BLaER1 treated with 17β-estradiol and CSF1 and Interleukin-3, amounts not matched to agents 10 nM and 100 nM (cell line): ENCODE data around the gene RNF212.

Source experiments
- H3K27ac ChIP-seq, 11 experiments: shearing (Covaris generic); formaldehyde crosslinking; 2 replicates each; pipeline ENCODE4 v1.8.1; 2022
- H3K27me3 ChIP-seq, 11 experiments: shearing (Covaris generic); formaldehyde crosslinking; 2 replicates each; pipeline ENCODE4 v1.8.1; 2022
- H3K36me3 ChIP-seq, 11 experiments: shearing (Covaris generic); formaldehyde crosslinking; 2 replicates each; pipeline ENCODE4 v1.8.1; 2022
- H3K4me1 ChIP-seq, 10 experiments: shearing (Covaris generic); formaldehyde crosslinking; 2 replicates each; pipeline ENCODE4 v1.8.1; 2022
- H3K4me2 ChIP-seq, 11 experiments: shearing (Covaris generic); formaldehyde crosslinking; 2 replicates each; pipeline ENCODE4 v1.8.1; 2022
- H3K4me3 ChIP-seq, 10 experiments: shearing (Covaris generic); formaldehyde crosslinking; 2 replicates each; pipeline ENCODE4 v1.8.1; 2022
- H3K9ac ChIP-seq, 11 experiments: shearing (Covaris generic); formaldehyde crosslinking; 2 replicates each; pipeline ENCODE4 v1.8.1; 2022
- H3K9me3 ChIP-seq, 11 experiments: shearing (Covaris generic); formaldehyde crosslinking; replicated peaks in 1 of 11; 2 replicates each; pipeline ENCODE4 v1.8.1; 2022
- H4K20me1 ChIP-seq, 11 experiments: shearing (Covaris generic); formaldehyde crosslinking; 2 replicates each; pipeline ENCODE4 v1.8.1; 2022
- Cebpa-rat ChIP-seq, 11 experiments: shearing (Covaris generic); IDR thresholded peaks; 2 replicates each; pipeline ENCODE4 v1.8.1; 2022

RNF212 gene

DNA sequence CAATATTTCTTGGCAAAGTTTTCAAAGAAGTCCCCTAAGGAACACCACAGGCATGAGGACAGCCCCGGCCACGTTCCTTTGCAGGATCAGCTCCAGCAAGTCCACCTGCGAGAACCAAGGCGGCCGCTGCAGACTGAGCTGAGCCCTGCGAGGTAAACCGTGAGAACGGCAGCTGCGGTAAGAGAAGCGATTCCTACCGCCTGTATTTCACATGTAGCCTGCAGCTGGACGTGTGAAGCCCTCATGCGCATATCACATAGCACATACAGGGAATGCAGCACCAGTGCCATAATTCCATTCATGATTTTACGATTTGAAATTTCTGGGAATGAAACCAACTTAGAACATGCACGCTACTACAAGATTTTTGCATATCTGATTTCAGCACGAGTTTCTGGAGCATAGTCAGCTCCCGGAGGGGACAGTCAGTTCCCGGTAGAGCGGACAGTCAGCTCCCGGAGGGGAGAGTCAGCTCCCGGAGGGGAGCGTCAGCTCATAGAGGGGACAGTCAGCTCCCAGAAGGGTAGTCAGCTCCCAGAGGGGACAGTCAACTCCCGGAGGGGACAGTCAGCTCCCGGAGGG, 60.2 kb downstream of the RNF212 start:
- H3K4me1 ChIP-seq: peaks cover 46 to 66% (median 54%) of the 10 kb centered on the region in 10 experiments
- H3K4me3 ChIP-seq: no peak overlapping the region; a peak in 1 of 20 replicates
- TF ChIP-seq Cebpa-rat (IDR thresholded peaks at IDR 0.05): no peak
- H3K9me3 ChIP-seq: peaks cover 9 to 28% (median 17%) of the 10 kb centered on the region in 11 experiments; a peak in 20 of 22 replicates
- H3K27ac ChIP-seq: no peak overlapping the region
- peaks cover 67 to 93% (median 81%) of the 10 kb centered on the region in 11 experiments for H3K27me3 ChIP-seq
- H3K36me3 ChIP-seq: no peaks in the 10 kb centered on the region; a peak in 1 of 22 replicates
- H3K9ac ChIP-seq: no peak overlapping the region
- H3K4me2 ChIP-seq: peak overlapping the region in 3 of 11 experiments; percentile 24 to 63 (median 49); a peak in 6 of 22 replicates
- H4K20me1 ChIP-seq: peaks cover 0 to 36% (median 24%) of the 10 kb centered on the region in 11 experiments; a peak in 17 of 22 replicates

- Histone ChIP-seq H3K4me2 (no peak overlapping the region; a peak in 1 of 22 replicates), H3K27me3 (peaks cover 63 to 93% (median 80%) of the 10 kb centered on the region in 11 experiments), H3K4me1 (peaks cover 54 to 75% (median 62%) of the 10 kb centered on the region in 10 experiments), H3K9ac (no peak overlapping the region), H4K20me1 (peaks cover 0 to 37% (median 21%) of the 10 kb centered on the region in 11 experiments; a peak in 15 of 22 replicates), H3K36me3 (no peaks in the 10 kb centered on the region; a peak in 1 of 22 replicates), H3K4me3 (peak overlapping the region in 2 of 10 experiments; percentile 4 to 11; a peak in 3 of 20 replicates), H3K9me3 (peaks cover 9 to 28% (median 17%) of the 10 kb centered on the region in 11 experiments; a peak in 20 of 22 replicates), H3K27ac (no peak overlapping the region)
- TF ChIP-seq Cebpa-rat (IDR thresholded peaks at IDR 0.05): no peak
Observed at GRCh38 chr4:1052231-1052671, 61.1 kb downstream of the RNF212 start.

GRCh38 chr4:1051472-1051871, 61.9 kb downstream of the RNF212 start:
- peaks cover 54 to 79% (median 65%) of the 10 kb centered on the region in 10 experiments for H3K4me1 ChIP-seq
- peak overlapping the region; percentile 78 to 92 (median 87); a peak in 20 of 22 replicates for H3K4me2 ChIP-seq
- TF ChIP-seq Cebpa-rat (IDR thresholded peaks at IDR 0.05): no peak
- H3K27me3 ChIP-seq: peaks cover 60 to 91% (median 79%) of the 10 kb centered on the region in 11 experiments
- H3K27ac ChIP-seq: no peak overlapping the region
- H3K9ac ChIP-seq: no peak overlapping the region
- peaks cover 9 to 28% (median 17%) of the 10 kb centered on the region in 11 experiments; a peak in 20 of 22 replicates for H3K9me3 ChIP-seq
- H3K36me3 ChIP-seq: no peaks in the 10 kb centered on the region; a peak in 1 of 22 replicates
- peaks cover 0 to 30% (median 16%) of the 10 kb centered on the region in 11 experiments; a peak in 14 of 22 replicates for H4K20me1 ChIP-seq
- peak overlapping the region in 1 of 10 experiments; percentile 11; a peak in 1 of 20 replicates for H3K4me3 ChIP-seq

GRCh38 chr4:1050486-1051213, 62.7 kb downstream of the RNF212 start:
- Histone ChIP-seq H3K4me3 (no peak overlapping the region), H3K4me2 (peak overlapping the region; percentile 78 to 92 (median 87)), H3K27me3 (peaks cover 54 to 86% (median 73%) of the 10 kb centered on the region in 11 experiments)

DNA sequence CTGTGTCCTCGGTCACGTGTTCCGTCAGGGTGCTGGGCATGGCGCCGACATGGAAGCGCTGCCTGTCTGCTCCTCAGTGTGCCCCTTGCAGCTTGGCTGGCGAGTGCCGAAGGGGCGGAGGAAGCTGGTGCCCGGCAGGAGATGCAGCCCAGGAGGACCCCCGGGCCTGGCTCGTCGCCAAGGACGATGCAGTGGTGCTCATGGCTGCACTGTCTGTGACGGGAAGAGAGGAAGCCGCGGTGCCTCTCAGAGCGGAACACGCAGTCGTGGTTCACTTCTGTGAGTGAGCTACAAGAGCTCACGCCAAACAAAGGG, 63.8 kb downstream of the RNF212 start:
- Histone ChIP-seq H3K27me3 (peaks cover 58 to 90% (median 76%) of the 10 kb centered on the region in 11 experiments), H3K27ac (peak overlapping the region in 3 of 11 experiments; percentile 9 to 22 (median 21); a peak in 1 of 22 replicates), H3K9me3 (peaks cover 9 to 28% (median 17%) of the 10 kb centered on the region in 11 experiments; a peak in 20 of 22 replicates), H4K20me1 (peaks cover 0 to 24% (median 9%) of the 10 kb centered on the region in 11 experiments; a peak in 11 of 22 replicates), H3K4me3 (peak overlapping the region in 4 of 10 experiments; percentile 13 to 42 (median 25); a peak in 5 of 20 replicates), H3K4me1 (peaks cover 41 to 74% (median 54%) of the 10 kb centered on the region in 10 experiments), H3K4me2 (peak overlapping the region; percentile 78 to 92 (median 87)), H3K9ac (no peak overlapping the region), H3K36me3 (no peaks in the 10 kb centered on the region; a peak in 1 of 22 replicates)
- no peak for TF ChIP-seq Cebpa-rat (IDR thresholded peaks at IDR 0.05)

More at GRCh38 chr4:1050486-1051213, 62.7 kb downstream of the RNF212 start:
- H4K20me1 ChIP-seq: peaks cover 0 to 29% (median 12%) of the 10 kb centered on the region in 11 experiments; a peak in 12 of 22 replicates
- peaks cover 46 to 72% (median 58%) of the 10 kb centered on the region in 10 experiments for H3K4me1 ChIP-seq
- TF ChIP-seq Cebpa-rat (IDR thresholded peaks at IDR 0.05): no peak
- no peaks in the 10 kb centered on the region; a peak in 1 of 22 replicates for H3K36me3 ChIP-seq
- H3K9me3 ChIP-seq: peaks cover 9 to 28% (median 17%) of the 10 kb centered on the region in 11 experiments; a peak in 20 of 22 replicates
- no peak overlapping the region for H3K27ac ChIP-seq
- H3K9ac ChIP-seq: no peak overlapping the region

DNA sequence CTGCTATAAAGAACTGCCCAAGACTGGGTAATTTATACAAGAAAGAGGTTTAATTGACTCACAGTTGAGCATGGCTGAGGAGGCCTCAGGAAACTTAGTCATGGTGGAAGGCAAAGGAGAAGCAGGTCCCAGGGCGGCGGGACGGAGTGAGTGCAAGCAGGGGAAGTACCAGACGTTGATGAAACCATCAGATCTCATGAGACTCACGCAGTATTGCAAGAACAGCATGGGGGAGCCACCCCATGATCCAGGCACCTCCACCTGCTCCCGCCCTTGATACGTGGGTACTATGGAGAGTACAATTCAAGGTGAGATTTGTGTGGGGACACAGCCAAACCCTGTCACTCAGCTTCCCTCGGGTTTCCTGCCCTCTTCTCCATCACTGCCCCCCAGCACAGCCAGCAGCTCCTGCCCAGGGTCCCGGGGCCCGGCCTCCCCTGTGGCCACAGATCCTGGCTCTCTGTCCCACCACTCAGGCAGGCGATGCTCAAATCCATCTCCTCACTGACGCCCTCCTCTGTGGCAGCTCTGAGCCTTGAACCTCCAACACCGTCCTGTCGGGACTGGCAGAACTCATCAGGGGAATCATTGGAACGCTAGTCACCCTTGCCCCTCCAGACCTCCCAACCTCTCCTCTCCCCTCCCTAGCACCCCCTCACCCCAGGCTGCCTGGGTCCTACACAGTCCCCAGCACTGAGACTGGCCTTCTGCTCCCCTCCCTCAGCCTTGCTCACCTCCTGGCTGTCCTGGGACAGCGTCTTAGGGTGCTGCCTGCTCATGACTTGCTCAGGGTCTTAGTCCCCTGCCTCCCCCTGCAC, 64.4 kb downstream of the RNF212 start:
- Histone ChIP-seq H3K9me3 (peaks cover 9 to 28% (median 17%) of the 10 kb centered on the region in 11 experiments; a peak in 20 of 22 replicates), H3K4me3 (peak overlapping the region in 4 of 10 experiments; percentile 13 to 42 (median 25); a peak in 6 of 20 replicates), H3K4me1 (peaks cover 41 to 80% (median 59%) of the 10 kb centered on the region in 10 experiments), H3K4me2 (peak overlapping the region; percentile 78 to 92 (median 87)), H3K27me3 (peaks cover 60 to 90% (median 76%) of the 10 kb centered on the region in 11 experiments), H3K9ac (no peak overlapping the region), H3K36me3 (no peaks in the 10 kb centered on the region; a peak in 1 of 22 replicates), H4K20me1 (peaks cover 0 to 24% (median 10%) of the 10 kb centered on the region in 11 experiments; a peak in 12 of 22 replicates), H3K27ac (peak overlapping the region in 6 of 11 experiments; percentile 22 to 50 (median 38); a peak in 8 of 22 replicates)
- TF ChIP-seq Cebpa-rat (IDR thresholded peaks at IDR 0.05): peak in 2 of 11 experiments; percentile 7 to 19; a peak in 2 of 22 replicates

GRCh38 chr4:1047976-1048772, 65.2 kb downstream of the RNF212 start:
- peaks cover 9 to 28% (median 17%) of the 10 kb centered on the region in 11 experiments; a peak in 20 of 22 replicates for H3K9me3 ChIP-seq
- no peaks in the 10 kb centered on the region; a peak in 1 of 22 replicates for H3K36me3 ChIP-seq
- H3K27me3 ChIP-seq: peaks cover 54 to 90% (median 76%) of the 10 kb centered on the region in 11 experiments
- peak overlapping the region; percentile 78 to 92 (median 87) for H3K4me2 ChIP-seq
- H3K4me1 ChIP-seq: peaks cover 36 to 84% (median 65%) of the 10 kb centered on the region in 10 experiments
- H3K4me3 ChIP-seq: no peak overlapping the region
- H3K27ac ChIP-seq: peak overlapping the region in 5 of 11 experiments; percentile 28 to 50 (median 40); a peak in 8 of 22 replicates
- no peak overlapping the region for H3K9ac ChIP-seq
- TF ChIP-seq Cebpa-rat (IDR thresholded peaks at IDR 0.05): no peak
- peaks cover 0 to 18% (median 5%) of the 10 kb centered on the region in 11 experiments; a peak in 8 of 22 replicates for H4K20me1 ChIP-seq
